ENCODE results near the gene TEAD1. TPM values are rescaled to one million over a fixed set of nuclear protein-coding genes. Genes with fewer than 3 reads are reported as not detected.
A peak's percentile ranks its signal among the peaks of the same experiment; 100 is the strongest.

Gene TEAD1
- total RNA-seq, 4 donors from 2014 or later, result 46.4 to 214 (median 61.2) TPM

- no peaks in the 10 kb centered on the region for H3K36me3 ChIP-seq
- intact Hi-C loops (cut with DNase I; ENCODE audit: low total_unique reads), result no loop called here
- H3K4me1 ChIP-seq, result peaks cover 0 to 9% (median 0%) of the 10 kb centered on the region in 4 donors
- H3K4me3 ChIP-seq, result no peak overlapping the region
- 56% methylated on average over 1 of the region's 1 CpG; no CpG with 5 or more reads in 1 of the 2 donors for WGBS, 2 donors (ENCODE audit: low coverage in 1 of 2)
- no peaks in the 10 kb centered on the region for H3K27me3 ChIP-seq
- in situ Hi-C loops (cut with MboI; ENCODE audit: low pct_ligation_motif_present in 1 of 4, low pct_unique_long_range_greater_than_20kb in 1 of 4, low sequenced_read_pairs in 3 of 4), result loop anchor here in 1 of 4 donors (25.0 kb wide), 1 partner anchor 223 kb away; no protein-coding TSS in a partner anchor
- DNase-seq, result no peak
- TF ChIP-seq EP300 (IDR thresholded peaks at IDR 0.05; ENCODE audit: low read depth) (no peak), POLR2A (IDR thresholded peaks at IDR 0.05) (no peak), POLR2AphosphoS5 (IDR thresholded peaks at IDR 0.05) (no peak)
- TF ChIP-seq, protein P1, sequence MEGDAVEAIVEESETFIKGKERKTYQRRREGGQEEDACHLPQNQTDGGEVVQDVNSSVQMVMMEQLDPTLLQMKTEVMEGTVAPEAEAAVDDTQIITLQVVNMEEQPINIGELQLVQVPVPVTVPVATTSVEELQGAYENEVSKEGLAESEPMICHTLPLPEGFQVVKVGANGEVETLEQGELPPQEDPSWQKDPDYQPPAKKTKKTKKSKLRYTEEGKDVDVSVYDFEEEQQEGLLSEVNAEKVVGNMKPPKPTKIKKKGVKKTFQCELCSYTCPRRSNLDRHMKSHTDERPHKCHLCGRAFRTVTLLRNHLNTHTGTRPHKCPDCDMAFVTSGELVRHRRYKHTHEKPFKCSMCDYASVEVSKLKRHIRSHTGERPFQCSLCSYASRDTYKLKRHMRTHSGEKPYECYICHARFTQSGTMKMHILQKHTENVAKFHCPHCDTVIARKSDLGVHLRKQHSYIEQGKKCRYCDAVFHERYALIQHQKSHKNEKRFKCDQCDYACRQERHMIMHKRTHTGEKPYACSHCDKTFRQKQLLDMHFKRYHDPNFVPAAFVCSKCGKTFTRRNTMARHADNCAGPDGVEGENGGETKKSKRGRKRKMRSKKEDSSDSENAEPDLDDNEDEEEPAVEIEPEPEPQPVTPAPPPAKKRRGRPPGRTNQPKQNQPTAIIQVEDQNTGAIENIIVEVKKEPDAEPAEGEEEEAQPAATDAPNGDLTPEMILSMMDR (IDR thresholded peaks at IDR 0.05), result no peak
- no peak overlapping the region for H3K27ac ChIP-seq
- no peaks in the 10 kb centered on the region for H3K9me3 ChIP-seq
Measured at GRCh38 chr11:12664385-12664784, 9.8 kb upstream of the TEAD1 start.

GRCh38 chr11:12666915-12667314 lies 7.3 kb upstream of the TEAD1 start:
- H3K4me1 ChIP-seq, result peaks cover 0 to 9% (median 0%) of the 10 kb centered on the region in 4 donors
- H3K27ac ChIP-seq, result no peak overlapping the region
- in situ Hi-C loops (cut with MboI; ENCODE audit: low pct_ligation_motif_present in 1 of 4, low pct_unique_long_range_greater_than_20kb in 1 of 4, low sequenced_read_pairs in 3 of 4) (loop anchor here in 1 of 4 donors (25.0 kb wide), 1 partner anchor 220 kb away; no protein-coding TSS in a partner anchor), intact Hi-C loops (cut with DNase I; ENCODE audit: low total_unique reads) (no loop called here)
- no peaks in the 10 kb centered on the region for H3K36me3 ChIP-seq
- no peaks in the 10 kb centered on the region for H3K9me3 ChIP-seq
- no peak overlapping the region for H3K4me3 ChIP-seq
- DNase-seq, result no peak
- WGBS, 2 donors (ENCODE audit: low coverage in 1 of 2), result 56 to 82% methylated on average over 3 of the region's 3 CpGs
- no peaks in the 10 kb centered on the region for H3K27me3 ChIP-seq
- TF ChIP-seq, protein P1 (IDR thresholded peaks at IDR 0.05), result no peak
- TF ChIP-seq POLR2A (IDR thresholded peaks at IDR 0.05) (no peak), EP300 (IDR thresholded peaks at IDR 0.05; ENCODE audit: low read depth) (no peak), POLR2AphosphoS5 (IDR thresholded peaks at IDR 0.05) (no peak)

DNA sequence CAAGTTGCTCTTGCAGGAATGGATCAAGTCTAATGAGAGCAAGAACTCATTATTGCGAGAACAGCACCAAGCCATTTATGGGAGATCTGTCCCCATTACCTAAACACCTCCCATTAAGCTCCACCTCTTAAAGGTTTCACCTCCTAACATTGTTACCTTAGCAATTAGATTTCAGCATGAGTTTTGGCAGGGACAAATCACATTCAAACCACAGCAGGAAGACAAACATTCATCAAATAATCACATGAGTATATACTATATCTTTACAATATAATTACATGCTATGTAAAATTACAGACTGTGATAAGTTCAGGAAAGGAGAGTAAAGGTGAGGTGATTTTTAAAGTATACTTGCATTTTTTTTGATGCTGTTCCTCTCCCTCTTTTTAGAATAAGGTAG lies 6.6 kb upstream of the TEAD1 start:
- no peaks in the 10 kb centered on the region for H3K27me3 ChIP-seq
- in situ Hi-C loops (cut with MboI; ENCODE audit: low pct_ligation_motif_present in 1 of 4, low pct_unique_long_range_greater_than_20kb in 1 of 4, low sequenced_read_pairs in 3 of 4) (loop anchor here in 1 of 4 donors (25.0 kb wide), 1 partner anchor 220 kb away; no protein-coding TSS in a partner anchor), intact Hi-C loops (cut with DNase I; ENCODE audit: low total_unique reads) (no loop called here)
- H3K36me3 ChIP-seq, result no peaks in the 10 kb centered on the region
- no peak for DNase-seq
- H3K27ac ChIP-seq, result peak overlapping the region in 3 of 4 donors; percentile 15 to 33 (median 21)
- TF ChIP-seq EP300 (IDR thresholded peaks at IDR 0.05; ENCODE audit: low read depth) (no peak), POLR2A (IDR thresholded peaks at IDR 0.05) (no peak), POLR2AphosphoS5 (IDR thresholded peaks at IDR 0.05) (no peak)
- TF ChIP-seq, protein P1 (IDR thresholded peaks at IDR 0.05), result no peak
- peaks cover 0 to 9% (median 0%) of the 10 kb centered on the region in 4 donors for H3K4me1 ChIP-seq
- H3K4me3 ChIP-seq, result no peak overlapping the region
- WGBS, 2 donors (ENCODE audit: low coverage in 1 of 2), result 53% methylated on average over 1 of the region's 1 CpG; no CpG with 5 or more reads in 1 of the 2 donors
- no peaks in the 10 kb centered on the region for H3K9me3 ChIP-seq

- H3K4me3 ChIP-seq, result no peak overlapping the region
- 69% methylated on average over 2 of the region's 2 CpGs; no CpG with 5 or more reads in 1 of the 2 donors for WGBS, 2 donors (ENCODE audit: low coverage in 1 of 2)
- DNase-seq, result no peak
- H3K27ac ChIP-seq, result peak overlapping the region in 3 of 4 donors; percentile 15 to 33 (median 21)
- TF ChIP-seq POLR2A (IDR thresholded peaks at IDR 0.05), result no peak
- TF ChIP-seq, protein P1 (IDR thresholded peaks at IDR 0.05), result no peak
- no peak for TF ChIP-seq EP300 (IDR thresholded peaks at IDR 0.05; ENCODE audit: low read depth)
- no peak for TF ChIP-seq POLR2AphosphoS5 (IDR thresholded peaks at IDR 0.05)
- peaks cover 0 to 13% (median 2%) of the 10 kb centered on the region in 4 donors for H3K4me1 ChIP-seq
- in situ Hi-C loops (cut with MboI; ENCODE audit: low pct_ligation_motif_present in 1 of 4, low pct_unique_long_range_greater_than_20kb in 1 of 4, low sequenced_read_pairs in 3 of 4) (loop anchor here in 1 of 4 donors (25.0 kb wide), 1 partner anchor 219 kb away; no protein-coding TSS in a partner anchor), intact Hi-C loops (cut with DNase I; ENCODE audit: low total_unique reads) (no loop called here)
- H3K36me3 ChIP-seq, result no peaks in the 10 kb centered on the region
- H3K27me3 ChIP-seq, result no peaks in the 10 kb centered on the region
- no peaks in the 10 kb centered on the region for H3K9me3 ChIP-seq
Measured at GRCh38 chr11:12668166-12668565, 6.1 kb upstream of the TEAD1 start.
